Heart left ventricle (tissue), 13 donors: Measurements from ENCODE around the gene ANK2.

Source experiments
- CTCF ChIP-seq, 12 donors: fragments of 200-600 bp; sonication (generic) in 4 of 12; IDR thresholded peaks; one replicate each; pipeline versions ENCODE4 v1.5.0 to v1.8.0; 2018 to 2022; ENCODE audit warnings: antibody characterized with exemption in 12 of 12, mild to moderate bottlenecking in 5 of 12
- POLR2A ChIP-seq, 2 donors: fragments of 450-650 bp; IDR thresholded peaks; one replicate each; pipeline ENCODE4 v1.6.1; 2017; ENCODE audit warnings: antibody characterized with exemption in 2 of 2, mild to moderate bottlenecking in 2 of 2, moderate library complexity in 2 of 2
- donor health status: ischemic (EF 13 %, LVEDD 7.1; RV severe dilation, severe dysfunction).
- donor health status: DM: no; HTN: yes; CAD: no.
- donor health status: DM: no; HTN: no; CAD: no.
- donor health status: ischemic (EF 25% LVEDD 6.9; RV normal size, moderate dysfunction).
- donor health status: ischemic (EF 25% LVEDD 5.7; RV mildly dilated, moderate dysfunction).
- donor health status: ischemic (EF 35%, LVEDD 5.7; RV mildly dilated, moderate dysfunction).
- donor health status: nonischemic (EF 11% LVEDD 7.7; RV severe dilation, severe dysfunction).
- donor health status: DM: yes; HTN: yes; CAD: no.
- donor health status: PGD.
- donor health status: ischemic (EF 29% LVEDD 5.4; RV normal size, mild dysfunction).
- donor health status: nonischemic (EF 23%, LVEDD 6.1; RV moderate dilation, normal function).

GRCh38 chr4:113330200-113330599 is 280.7 kb downstream of the ANK2 start:
- TF ChIP-seq CTCF (IDR thresholded peaks at IDR 0.05) (no peak), POLR2A (IDR thresholded peaks at IDR 0.05) (no peak)
